NOMO-1 (cell line): Measurements from ENCODE around the gene ARHGAP12.
"Not testable (repeated sequence)": the region's sequence is repeated elsewhere in the genome, so short reads cannot be mapped to it uniquely, and the experiment has no call there.

Experiments
- DNase-seq, 2 experiments: peaks; one replicate each; lab custom pipeline; 2025; ENCODE audit not compliant: unreplicated experiment in 2 of 2; lab: John Stamatoyannopoulos, UW

The ARHGAP12 gene

DNA sequence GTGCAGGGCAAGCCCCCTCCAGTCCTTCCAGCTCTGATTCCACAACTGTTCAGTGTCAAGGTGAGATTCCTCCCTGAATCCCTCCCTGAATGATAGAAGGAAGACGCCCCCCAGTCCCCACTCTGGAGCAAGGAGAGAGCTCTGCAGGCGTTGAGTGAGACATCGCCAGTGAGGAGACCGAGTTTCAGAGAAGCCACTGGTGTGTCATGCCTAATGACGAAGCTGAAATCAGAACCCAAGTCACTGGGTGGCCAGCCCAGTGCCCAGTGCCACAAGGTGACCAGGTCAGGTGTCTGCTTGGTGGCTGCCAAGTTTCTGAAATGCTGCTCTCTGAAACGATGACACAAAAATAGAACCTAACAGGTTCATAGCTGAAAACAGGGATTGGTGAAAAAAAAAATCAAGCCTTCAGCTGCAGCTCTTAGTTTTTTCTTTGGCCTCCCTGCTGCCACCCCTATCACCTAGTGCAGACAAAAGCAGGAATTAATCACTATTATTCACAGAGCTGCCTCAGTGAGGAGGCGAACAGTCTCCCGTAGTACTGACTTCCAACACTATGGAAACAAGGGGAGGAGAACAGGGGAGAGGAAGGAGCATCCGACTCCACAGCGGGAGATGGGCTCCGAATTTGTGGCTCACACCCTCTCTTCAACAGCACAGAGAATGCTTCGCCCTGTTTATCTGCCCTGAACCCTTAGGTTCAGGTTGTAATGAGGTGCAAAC lies 153.5 kb downstream of the ARHGAP12 start:
- DNase-seq: no peak

DNA sequence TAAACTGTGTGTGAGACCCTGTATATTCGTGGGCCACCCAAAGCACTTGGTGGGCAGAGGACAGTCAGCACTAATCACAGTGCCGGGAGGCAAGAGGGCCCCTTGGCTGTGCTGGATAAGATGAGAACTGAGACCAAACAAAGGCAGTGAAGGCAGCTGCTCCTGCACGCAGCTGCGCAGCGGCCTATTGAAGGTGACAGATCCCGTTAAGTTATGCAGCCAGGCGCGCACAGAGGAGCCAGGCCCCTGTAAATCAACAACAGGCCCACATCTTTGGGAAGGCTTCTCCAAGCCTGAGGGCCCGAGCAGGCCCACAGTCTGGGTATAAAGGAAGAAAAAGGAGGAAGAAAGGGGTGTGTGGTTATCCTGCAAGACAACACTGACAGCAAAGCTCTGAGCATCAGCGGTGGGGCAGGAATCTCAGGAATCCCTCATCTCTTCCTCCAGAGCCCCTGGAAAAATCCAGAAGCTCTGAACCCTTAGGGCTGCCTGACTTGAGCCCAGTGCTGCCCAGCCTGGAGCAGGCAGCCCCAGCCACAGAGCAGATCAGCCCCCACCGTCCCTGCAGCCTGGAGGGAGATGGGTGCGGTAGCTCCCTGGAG lies 154.2 kb downstream of the ARHGAP12 start:
- DNase-seq: no peak

- DNase-seq: no peak
Measured at GRCh38 chr10:31773749-31774298, 154.8 kb downstream of the ARHGAP12 start.

DNA sequence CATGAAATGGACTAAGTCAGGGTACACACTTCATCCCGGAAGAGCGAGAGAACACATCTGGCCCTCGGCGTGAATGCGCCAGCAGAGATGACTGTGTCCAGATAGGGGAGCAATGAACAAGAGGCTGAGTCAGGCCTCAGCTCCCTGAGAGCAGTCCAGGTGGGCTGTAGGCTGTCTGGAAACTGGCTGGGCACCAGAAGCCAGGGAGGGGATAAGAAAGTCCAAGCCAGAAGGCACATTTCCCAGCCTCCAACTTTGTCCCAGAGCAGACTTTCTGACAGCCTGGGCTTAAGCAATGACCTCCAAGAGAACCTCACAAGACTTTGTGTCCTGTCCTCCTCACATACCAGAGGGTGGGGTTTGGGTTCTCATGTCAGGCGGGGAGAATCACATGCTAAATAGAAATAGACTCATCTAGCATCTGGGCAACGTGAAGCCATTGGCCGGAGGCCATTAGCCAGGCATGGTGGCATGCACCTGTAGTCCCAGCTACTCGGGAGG lies 157.2 kb downstream of the ARHGAP12 start:
- DNase-seq: no peak

GRCh38 chr10:31770307-31770902 lies 158.2 kb downstream of the ARHGAP12 start:
- peak in 1 of 2 experiments; percentile 49 for DNase-seq

DNA sequence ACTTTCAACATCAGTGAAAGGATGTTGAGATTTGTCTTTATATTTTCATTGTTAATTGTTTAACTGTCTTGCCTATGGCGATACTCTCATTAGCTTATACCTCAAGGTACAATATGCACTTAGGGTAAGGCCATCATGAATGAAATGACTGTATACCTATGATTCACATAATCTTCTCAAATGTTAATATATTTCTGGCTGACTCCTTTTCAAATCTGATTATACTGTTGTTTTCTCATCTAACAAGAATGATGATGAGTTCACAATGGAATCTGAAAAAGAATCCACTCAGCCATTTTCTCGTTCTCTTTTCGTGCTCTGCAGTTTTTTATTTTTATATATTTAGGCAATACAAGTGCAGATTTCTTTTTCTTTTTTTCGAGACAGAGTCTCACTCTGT lies 159.1 kb downstream of the ARHGAP12 start:
- DNase-seq: no peak

DNA sequence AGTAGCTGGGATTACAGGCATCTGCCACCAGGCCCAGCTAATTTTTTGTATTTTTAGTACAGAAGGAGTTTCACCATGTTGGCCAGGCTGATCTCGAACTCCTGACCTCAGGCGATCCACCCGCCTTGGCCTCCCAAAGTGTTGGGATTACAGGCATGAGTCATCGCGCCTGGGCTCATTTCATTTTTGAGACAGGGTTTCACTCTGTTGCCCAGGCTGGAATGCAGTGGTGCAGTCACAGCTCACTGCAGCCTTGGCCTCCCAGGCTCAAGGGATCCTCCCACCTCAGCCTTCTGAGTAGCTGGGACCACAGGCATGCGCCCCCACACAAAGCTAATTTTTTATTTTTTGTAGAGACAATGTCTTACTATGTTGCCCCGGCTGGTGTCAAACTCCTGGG lies 159.7 kb downstream of the ARHGAP12 start:
- DNase-seq: not testable (repeated sequence)

GRCh38 chr10:31768467-31768866 lies 160.2 kb downstream of the ARHGAP12 start:
- DNase-seq: no peak

- no peak for DNase-seq
Measured at GRCh38 chr10:31765541-31765940, 163.1 kb downstream of the ARHGAP12 start.

GRCh38 chr10:31762316-31762715 lies 166.3 kb downstream of the ARHGAP12 start:
- DNase-seq: peak in 1 of 2 experiments; percentile 2

DNA sequence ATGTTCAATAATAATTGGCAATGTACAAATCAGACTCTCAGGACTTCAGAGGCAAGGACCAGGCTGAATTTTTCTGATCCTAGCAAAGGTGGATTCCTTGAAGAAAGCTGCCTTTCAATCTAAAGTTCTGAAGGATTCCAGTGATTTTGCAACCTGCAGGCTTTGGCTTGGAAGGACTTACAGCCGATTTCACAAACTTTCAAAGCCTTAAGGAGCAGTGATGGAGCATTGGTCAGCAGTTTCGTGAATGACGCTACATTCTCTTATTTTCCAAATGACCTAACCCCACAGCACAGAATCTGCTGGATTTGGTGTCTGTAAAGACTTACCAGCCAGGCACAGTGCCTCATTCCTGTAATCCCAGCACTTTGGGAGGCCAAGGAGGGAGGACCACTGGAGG lies 167.5 kb downstream of the ARHGAP12 start:
- DNase-seq: no peak

- no peak for DNase-seq
Measured at GRCh38 chr10:31760674-31761081, 168.0 kb downstream of the ARHGAP12 start.

GRCh38 chr10:31759799-31760626 lies 168.6 kb downstream of the ARHGAP12 start:
- peak; percentile 99 to 100 for DNase-seq

- no peak for DNase-seq
Measured at GRCh38 chr10:31759124-31759798, 169.4 kb downstream of the ARHGAP12 start.

DNA sequence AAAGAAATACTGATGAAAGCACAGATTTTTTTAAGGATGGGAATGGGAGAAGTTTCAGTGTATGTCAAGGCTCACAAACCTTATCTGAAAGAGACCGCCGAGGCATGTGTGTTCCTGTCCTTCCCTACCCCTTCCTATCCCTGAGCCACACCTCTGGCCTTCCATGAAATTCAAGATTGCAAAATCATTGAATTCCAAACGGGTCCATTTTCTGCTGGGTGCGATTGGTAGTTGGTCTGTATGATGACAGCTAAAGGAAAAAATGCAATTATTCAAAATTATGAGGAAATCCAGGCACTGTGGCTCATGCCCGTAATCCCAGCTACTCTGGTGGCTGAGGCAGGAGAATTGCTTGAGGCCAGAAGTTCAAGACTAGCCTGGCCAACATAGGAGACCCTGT lies 170.1 kb downstream of the ARHGAP12 start:
- DNase-seq: no peak

- DNase-seq: no peak
Measured at GRCh38 chr10:31757831-31758230, 170.8 kb downstream of the ARHGAP12 start.

DNA sequence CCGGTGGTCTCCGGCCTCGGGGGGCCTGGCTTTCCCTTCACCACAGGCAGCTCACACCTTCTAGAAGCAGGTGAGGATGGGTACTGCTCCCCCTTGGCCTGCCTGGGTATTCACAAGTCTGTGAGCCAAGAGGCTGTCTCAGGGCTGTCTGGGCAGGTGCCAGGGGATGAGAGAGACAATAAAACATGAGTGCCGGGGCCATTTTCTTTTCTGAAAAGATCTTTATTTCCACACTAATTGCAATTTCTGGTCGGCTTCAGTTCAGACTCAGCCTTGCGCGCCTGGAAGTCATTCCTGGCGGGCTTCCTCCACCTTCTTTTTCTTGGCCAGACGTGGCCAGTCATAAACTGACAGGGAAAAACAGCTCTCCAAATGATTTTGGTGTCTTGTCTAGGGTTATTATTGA lies 171.2 kb downstream of the ARHGAP12 start:
- no peak for DNase-seq

- peak; percentile 25 to 38 for DNase-seq
Measured at GRCh38 chr10:31756729-31757110, 171.9 kb downstream of the ARHGAP12 start.

DNA sequence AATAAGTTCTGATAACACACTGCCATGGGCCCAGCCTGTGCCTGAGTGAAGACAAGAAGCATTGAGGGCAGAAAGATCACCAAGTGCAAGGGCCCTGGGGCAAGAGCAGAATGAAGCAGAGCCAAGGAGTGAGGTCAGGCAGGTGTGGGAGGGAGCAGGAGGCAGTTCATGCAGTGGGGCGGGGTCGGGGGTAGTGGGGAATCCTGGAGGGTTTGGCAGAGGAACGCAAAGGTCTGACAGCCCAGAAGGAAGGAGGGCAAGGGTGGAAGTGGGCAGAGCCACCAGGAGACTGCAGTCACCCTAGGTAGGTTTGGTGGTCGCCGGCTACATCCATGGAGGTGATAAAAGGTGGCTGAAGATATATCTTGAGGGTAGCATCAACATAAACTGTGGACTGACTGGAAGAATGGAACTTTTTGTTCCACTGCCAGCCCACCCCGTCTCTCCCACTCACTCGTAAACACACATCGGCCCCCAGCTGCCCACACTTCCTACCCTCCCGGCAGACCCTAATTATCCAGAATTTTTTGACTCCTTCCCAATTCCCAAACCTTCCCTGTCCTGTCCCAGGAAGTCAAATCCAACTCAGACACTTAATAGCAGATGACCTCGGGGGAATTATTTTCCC lies 172.4 kb downstream of the ARHGAP12 start:
- no peak for DNase-seq
